BJ (cell line): ENCODE data around the gene MCRIP1. TPM values are rescaled to one million over a fixed set of nuclear protein-coding genes. Genes with fewer than 3 reads are reported as not detected.

Source experiments
- CTCF ChIA-PET: fragments of 350-600 bp; formaldehyde crosslinking; extraction: SDS; loops from one replicate; lab custom pipeline; 2021; ENCODE audit warnings: antibody characterized with exemption, inconsistent platforms; lab: Yijun Ruan, JAX
- POLR2A ChIA-PET: fragments of 300-600 bp; sonication (Branson Sonifier 250); formaldehyde crosslinking; extraction: SDS; loops from one replicate; lab custom pipeline; 2021; ENCODE audit warnings: antibody characterized with exemption; lab: Charles Lee
- DNase-seq: peaks from one replicate; pipeline ENCODE4 v3.0.0-alpha.2; 2011; ENCODE audit warnings: low read depth
- H3K27me3 ChIP-seq: 2 replicates; pipeline ENCODE4 v1.6.0; 2011; ENCODE audit warnings: low read length; ENCODE audit not compliant: control insufficient read depth, insufficient read depth
- H3K36me3 ChIP-seq: 2 replicates; pipeline ENCODE4 v1.5.1; 2011; ENCODE audit warnings: low read length; ENCODE audit not compliant: control insufficient read depth, insufficient read depth
- H3K4me3 ChIP-seq: 2 replicates; pipeline ENCODE4 v1.5.1; 2011; ENCODE audit warnings: low read depth, mild to moderate bottlenecking, control low read depth, low read length
- CTCF ChIP-seq: IDR thresholded peaks from 2 replicates; pipeline ENCODE4 v1.5.1; 2011; ENCODE audit warnings: low read depth, mild to moderate bottlenecking, control low read depth, inconsistent platforms, low read length, moderate library complexity; ENCODE audit not compliant: insufficient read depth
- polyA plus RNA-seq: library from polyadenylated mRNA; depleted of rRNA; stranded (reverse); fragments of >200 nt; gene quantifications from 2 replicates; pipeline ENCODE4 v1.2.3, GENCODE V29; 2011

The MCRIP1 gene
- polyA plus RNA-seq, 1 experiment: 89.8 TPM

- ChIA-PET CTCF (interaction anchor here (0.5 kb wide), 1 partner anchor 28 kb away, joined by 3 read pairs; no protein-coding TSS in a partner anchor), POLR2A (no interaction called here)
- Histone ChIP-seq H3K27me3 (no peaks in the 10 kb centered on the region), H3K36me3 (peaks cover 12% of the 10 kb centered on the region), H3K4me3 (no peak overlapping the region)
- no peak for TF ChIP-seq CTCF
- DNase-seq: no peak
Measured at GRCh38 chr17:81825841-81826466, 7.1 kb downstream of the MCRIP1 start.

DNA sequence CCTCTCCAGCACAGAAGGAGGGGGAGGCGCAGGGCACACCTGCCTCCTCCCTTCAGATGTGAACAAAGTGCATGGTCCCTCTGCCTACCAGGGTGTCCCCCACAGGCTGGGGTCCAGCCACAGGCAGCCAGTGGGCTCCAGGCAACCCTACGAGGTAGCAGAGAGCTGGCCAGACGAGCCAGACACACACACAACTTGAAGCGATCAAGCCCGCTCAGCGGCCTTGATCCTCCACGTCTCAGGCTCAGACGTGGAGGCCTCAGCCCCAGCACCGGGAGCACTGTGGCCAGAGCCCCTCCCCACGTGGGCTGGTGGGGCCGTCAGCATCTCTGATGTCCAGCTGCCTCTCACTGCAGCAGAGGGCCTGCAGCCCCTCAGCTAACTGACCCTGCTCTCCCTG lies 8.5 kb downstream of the MCRIP1 start:
- no peak for DNase-seq
- Histone ChIP-seq H3K36me3 (peaks cover 12% of the 10 kb centered on the region), H3K27me3 (no peaks in the 10 kb centered on the region), H3K4me3 (no peak overlapping the region)
- no peak for TF ChIP-seq CTCF
- CTCF ChIA-PET: interaction anchor here (0.8 kb wide), 1 partner anchor 45 kb away, joined by 3 read pairs; no protein-coding TSS in a partner anchor
- POLR2A ChIA-PET: no interaction called here

DNA sequence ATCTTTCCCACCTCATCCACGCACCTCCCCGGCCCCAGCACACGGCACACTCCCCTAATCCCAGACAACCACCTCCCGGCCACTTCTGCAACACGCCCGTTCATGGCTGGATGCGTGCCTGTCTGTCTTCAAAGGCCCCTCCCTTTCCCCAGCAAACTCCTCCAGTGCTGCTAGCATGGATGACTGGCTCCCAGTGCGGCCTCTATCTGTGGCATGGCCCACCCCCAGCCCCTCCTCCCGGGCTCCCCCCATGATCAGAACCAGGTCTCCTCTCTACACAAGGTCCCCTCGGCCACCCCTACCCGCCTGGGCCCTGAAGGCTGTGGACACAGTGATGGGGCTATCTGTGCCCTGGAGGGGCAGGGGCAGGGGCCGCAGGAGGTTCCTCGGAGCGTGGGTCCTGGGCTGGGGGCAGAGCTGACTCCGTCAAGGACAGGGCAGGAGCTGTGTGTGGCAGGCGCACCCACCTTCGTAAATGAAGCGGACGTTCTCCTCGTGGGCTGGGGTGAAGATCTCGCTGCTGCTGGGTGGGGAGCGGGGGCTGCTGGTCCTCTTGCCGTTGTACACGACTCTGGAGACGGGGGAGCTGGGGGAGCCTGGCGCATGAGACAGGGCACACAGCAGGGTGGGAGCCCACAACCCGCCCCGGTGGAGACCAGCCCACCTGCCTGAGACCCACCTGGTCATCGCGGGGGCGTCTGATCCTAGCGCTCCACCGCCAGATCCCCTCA lies 9.1 kb downstream of the MCRIP1 start:
- peaks cover 12% of the 10 kb centered on the region for H3K36me3 ChIP-seq
- TF ChIP-seq CTCF: no peak
- H3K4me3 ChIP-seq: no peak overlapping the region
- ChIA-PET CTCF (no interaction called here), POLR2A (no interaction called here)
- H3K27me3 ChIP-seq: no peaks in the 10 kb centered on the region; the same call in 1 of the 2 replicates
- no peak for DNase-seq

DNA sequence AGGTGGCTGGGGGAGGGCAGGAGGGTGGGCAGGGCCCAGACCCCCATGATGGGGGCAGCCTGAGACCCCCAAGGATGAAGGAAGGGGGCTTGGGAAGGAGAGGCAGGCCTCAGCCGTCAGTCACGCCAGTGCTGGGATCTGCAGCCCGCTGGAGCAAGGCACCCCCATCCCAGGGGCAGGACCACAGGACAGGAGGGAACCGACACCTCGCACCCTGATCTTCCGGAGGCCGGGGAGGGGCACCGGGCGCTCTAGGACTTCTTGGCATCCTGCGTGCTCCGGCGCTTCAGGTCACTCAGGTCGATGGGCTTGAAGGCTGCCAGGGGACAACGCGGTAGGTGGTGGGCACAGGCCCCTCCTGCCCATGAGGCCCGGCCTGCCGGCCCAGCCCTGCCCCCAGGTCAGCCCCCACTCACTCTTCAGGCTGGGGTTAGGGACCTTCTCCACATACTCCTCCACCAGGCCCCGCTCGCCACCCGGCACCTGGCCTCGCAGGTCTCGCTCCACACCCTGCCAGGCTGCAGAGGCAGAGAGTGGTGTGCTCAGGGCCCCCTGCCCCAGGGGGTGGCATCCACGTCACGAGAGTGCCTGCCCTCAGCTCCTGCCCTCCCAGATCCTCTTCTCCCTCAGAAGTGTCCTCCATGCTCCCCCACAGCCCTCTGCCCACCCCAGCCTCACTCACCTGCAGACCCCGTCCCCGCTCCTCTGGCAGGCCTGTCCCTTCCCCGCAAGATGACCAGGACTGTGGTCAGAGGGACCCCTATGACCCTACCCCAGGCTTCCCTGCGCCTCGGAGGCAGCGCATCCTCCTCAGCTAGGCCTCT lies 9.9 kb downstream of the MCRIP1 start:
- H3K4me3 ChIP-seq: no peak overlapping the region
- no peaks in the 10 kb centered on the region; the same call in 1 of the 2 replicates for H3K27me3 ChIP-seq
- peaks cover 12% of the 10 kb centered on the region for H3K36me3 ChIP-seq
- DNase-seq: no peak
- POLR2A ChIA-PET: no interaction called here
- CTCF ChIA-PET: no interaction called here
- no peak for TF ChIP-seq CTCF

GRCh38 chr17:81822312-81822637 lies 10.8 kb downstream of the MCRIP1 start:
- POLR2A ChIA-PET: no interaction called here
- H3K4me3 ChIP-seq: no peak overlapping the region
- H3K36me3 ChIP-seq: peaks cover 12% of the 10 kb centered on the region
- CTCF ChIA-PET: interaction anchor here (0.9 to 1.5 kb wide), 3 partner anchors 9 to 199 kb away, joined by 3 to 4 read pairs (median 4); no protein-coding TSS in a partner anchor
- DNase-seq: no peak
- H3K27me3 ChIP-seq: no peaks in the 10 kb centered on the region; the same call in 1 of the 2 replicates
- TF ChIP-seq CTCF: no peak
